ENCODE measurements around the gene MAP3K4. TPM values are rescaled to one million over a fixed set of nuclear protein-coding genes. Genes with fewer than 3 reads are reported as not detected.

Gene MAP3K4
- total and polyA plus RNA-seq, 2 of the 8 experiments (the other 6 are each of a cell fraction or from before 2014, with no cell fraction given), result 16.6 to 51.6 TPM

- H3K4me1 ChIP-seq (replicated peaks in 1 of 4; ENCODE audit: control insufficient read depth in 3 of 4, insufficient read depth in 4 of 4, low read length in 3 of 4), result no peaks in the 10 kb centered on the region
- POLR2A ChIA-PET (ENCODE audit: partially characterized antibody), result interaction anchor here (2.8 kb wide), 1 partner anchor 11 kb away, joined by 11 read pairs; no protein-coding TSS in a partner anchor
- H2BK12ac ChIP-seq (ENCODE audit: low read depth, low read length), result no peak overlapping the region
- no peak overlapping the region for H2BK120ac ChIP-seq (replicated peaks; ENCODE audit: low read depth, low read length)
- H3K4ac ChIP-seq (replicated peaks; ENCODE audit: insufficient read length, low read depth, low read length), result no peak overlapping the region
- WGBS, 2 experiments (ENCODE audit: extremely low coverage in 1 of 2, insufficient coverage in 1 of 2, insufficient read length in 1 of 2, insufficient replicate concordance in 2 of 2, low coverage in 1 of 2, low lambda C conversion rate in 2 of 2, missing lambda C conversion rate in 1 of 2), result 95% methylated on average over 2 of the region's 2 CpGs; no CpG with 5 or more reads in 1 of the 2 experiments
- H3K27me3 ChIP-seq (replicated peaks in 1 of 4; ENCODE audit: control insufficient read depth in 3 of 4, extremely low read depth in 1 of 4, insufficient read depth in 3 of 4, low read length in 3 of 4), result no peaks in the 10 kb centered on the region
- peaks cover 3% of the 10 kb centered on the region; the same call in 1 of the 2 replicates for H3K79me1 ChIP-seq (ENCODE audit: low read depth, low read length)
- H3K4me3 ChIP-seq (ENCODE audit: extremely low read depth in 1 of 4, insufficient read depth in 2 of 4, low read depth in 3 of 4, low read length in 4 of 4), result no peak overlapping the region
- CTCF ChIA-PET (ENCODE audit: partially characterized antibody), result interaction anchor here (0.6 kb wide), 1 partner anchor 233 kb away, joined by 3 read pairs; no protein-coding TSS in a partner anchor
- no peak overlapping the region for H2AFZ ChIP-seq (ENCODE audit: low read length)
- peaks cover 0 to 71% of the 10 kb centered on the region in 2 experiments; a peak in 3 of 4 replicates for H3K79me2 ChIP-seq (ENCODE audit: control insufficient read depth in 1 of 2, insufficient read depth in 2 of 2, low read length in 2 of 2)
- TF ChIP-seq CBX5 (IDR thresholded peaks at IDR 0.05; ENCODE audit: low read depth, low read length) (no peak), CTBP2 (IDR thresholded peaks at IDR 0.05; ENCODE audit: borderline replicate concordance, insufficient read depth, insufficient read length, low read length) (no peak), EZH2 (IDR thresholded peaks at IDR 0.05; ENCODE audit: low read depth, low read length, severe bottlenecking) (no peak), POLR2AphosphoS5 (IDR thresholded peaks at IDR 0.05; ENCODE audit: low read depth, low read length) (no peak), POLR2A (IDR thresholded peaks at IDR 0.05; ENCODE audit: control extremely low read depth in 1 of 2, low read depth in 2 of 2, low read length in 2 of 2) (no peak), HDAC6 (IDR thresholded peaks at IDR 0.05; ENCODE audit: low read depth, low read length) (no peak), SIX5 (IDR thresholded peaks at IDR 0.05; ENCODE audit: low read depth, low read length) (no peak), TAF7 (optimal IDR thresholded peaks at IDR 0.05; ENCODE audit: borderline replicate concordance, low read depth, low read length) (no peak), SAP30 (IDR thresholded peaks at IDR 0.05; ENCODE audit: insufficient read depth, insufficient replicate concordance, low read length) (no peak), KDM4A (IDR thresholded peaks at IDR 0.05; ENCODE audit: low read depth, low read length, severe bottlenecking) (no peak)
- H3K56ac ChIP-seq (replicated peaks; ENCODE audit: insufficient read length, low read depth, low read length), result no peak overlapping the region
- no peaks in the 10 kb centered on the region for H3K36me3 ChIP-seq (ENCODE audit: control insufficient read depth in 2 of 4, insufficient read depth in 4 of 4, low read length in 3 of 4)
- H3K27ac ChIP-seq (ENCODE audit: low read depth, low read length), result no peak overlapping the region
- DNase-seq (ENCODE audit: low read depth in 1 of 2, low spot score in 2 of 2) (no peak), FAIRE-seq (no peak)
- no peaks in the 10 kb centered on the region for H3K9me3 ChIP-seq (ENCODE audit: insufficient read depth in 2 of 2, low read depth in 1 of 2, low read length in 1 of 2)
- H2AK5ac ChIP-seq (ENCODE audit: low read depth, low read length), result no peak overlapping the region
- no peak overlapping the region for H2BK20ac ChIP-seq (ENCODE audit: low read length)
- H4K8ac ChIP-seq (ENCODE audit: extremely low read depth, insufficient read depth, low read length), result no peak overlapping the region
- H4K5ac ChIP-seq (ENCODE audit: insufficient read length, low read depth, low read length), result no peak overlapping the region
- H4K91ac ChIP-seq (replicated peaks; ENCODE audit: insufficient read length, low read length), result no peak overlapping the region
- H2BK15ac ChIP-seq (ENCODE audit: low read length), result no peak overlapping the region
- no peaks in the 10 kb centered on the region for H3K23me2 ChIP-seq (ENCODE audit: low read depth, low read length)
- H4K20me1 ChIP-seq (replicated peaks in 1 of 2; ENCODE audit: control insufficient read depth in 1 of 2, insufficient read depth in 2 of 2, low read length in 2 of 2), result peaks cover 0 to 2% of the 10 kb centered on the region in 2 experiments
- no peak overlapping the region for H3K14ac ChIP-seq (ENCODE audit: insufficient read length)
- H3K9ac ChIP-seq (replicated peaks in 1 of 4; ENCODE audit: extremely low read depth in 1 of 4, low read depth in 3 of 4, low read length in 3 of 4), result no peak overlapping the region
- no peak overlapping the region for H3K4me2 ChIP-seq (ENCODE audit: insufficient read depth in 1 of 2, low read depth in 2 of 2, low read length in 2 of 2)
- H3K18ac ChIP-seq (ENCODE audit: extremely low read depth, low read length), result no peak overlapping the region
- no peak overlapping the region for H2BK5ac ChIP-seq (ENCODE audit: low read depth, low read length)
- no peak overlapping the region for H3K23ac ChIP-seq (ENCODE audit: insufficient read length)
Observed at GRCh38 chr6:161023316-161023715, 31.7 kb downstream of the MAP3K4 start.
